HCT116 (cell line): ENCODE data around the gene LRRN4CL. TPM values are rescaled to one million over a fixed set of nuclear protein-coding genes. Genes with fewer than 3 reads are reported as not detected.

Source experiments
- ATAC-seq: fragments of 200-7000 bp; cut with Tn5 transposase; 2 replicates; pipeline ENCODE4 v1.9.1; 2020; ENCODE audit warnings: mild to moderate bottlenecking, moderate library complexity
- BruUV-seq: library from RNA; stranded (reverse); fragments of 400-500 nt; replicated peaks from 2 replicates; lab custom pipeline; 2021; lab: Mats Ljungman, UMichigan
- CTCF ChIA-PET: fragments of 300-600 bp; sonication (Branson Sonifier 250); formaldehyde crosslinking; loops from one replicate; lab custom pipeline; 2021; ENCODE audit warnings: antibody characterized with exemption; lab: Charles Lee
- POLR2A ChIA-PET: fragments of 300-600, 350-600 bp; sonication (Branson Sonifier 250); formaldehyde crosslinking; loops from one replicate; lab custom pipeline; 2021; ENCODE audit warnings: antibody characterized with exemption; lab: Charles Lee
- RAD21 ChIA-PET, 2 experiments: fragments of 300-600 bp; sonication (Branson Sonifier 250); formaldehyde crosslinking; loops; one replicate each; lab custom pipeline; 2023; ENCODE audit warnings: low total read pairs in 2 of 2; ENCODE audit not compliant: uncharacterized antibody in 2 of 2, unreplicated experiment in 2 of 2, low non-redundant PET in 1 of 2; lab: Charles Lee
- DNase-seq: peaks from one replicate; pipeline ENCODE4 v3.0.0-alpha.2; 2010; ENCODE audit warnings: low read depth, low spot score
- H2AFZ ChIP-seq: fragments of 200-600 bp; shearing (Covaris generic), sonication (generic); 2 replicates; pipeline ENCODE4 v1.6.1; 2017; ENCODE audit warnings: low read depth, mixed run types, mixed read lengths, antibody characterized with exemption, low read length; ENCODE audit not compliant: poor library complexity, severe bottlenecking
- H3K27ac ChIP-seq: 2 replicates; pipeline ENCODE4 v1.5.1; 2012; ENCODE audit warnings: low read depth, low read length
- H3K27me3 ChIP-seq: fragments of 200-600 bp; sonication (generic); 2 replicates; pipeline ENCODE4 v1.6.1; 2016; ENCODE audit warnings: mixed run types, low read length, mixed read lengths; ENCODE audit not compliant: insufficient read depth
- H3K36me3 ChIP-seq, 2 experiments: fragments of 200-500 bp in 1 of 2; fragments of 200-600 bp in 1 of 2; sonication (Bioruptor generic) in 1 of 2; sonication (generic) in 1 of 2; 2 replicates each; pipeline versions ENCODE4 v1.5.1 to v1.6.1; 2014 to 2016; ENCODE audit warnings: low read length in 2 of 2, inconsistent platforms in 1 of 2, mixed read lengths in 1 of 2, mixed run types in 1 of 2; ENCODE audit not compliant: insufficient read depth in 2 of 2, control insufficient read depth in 1 of 2
- H3K4me1 ChIP-seq, 2 experiments: fragments of 200-600 bp in 1 of 2; sonication (generic) in 1 of 2; 2 replicates each; pipeline versions ENCODE4 v1.5.1 to v1.6.1; 2012 to 2017; ENCODE audit warnings: low read length in 2 of 2, inconsistent platforms in 1 of 2, mild to moderate bottlenecking in 1 of 2, mixed read lengths in 1 of 2, mixed run types in 1 of 2, moderate library complexity in 1 of 2; ENCODE audit not compliant: insufficient read depth in 2 of 2, control insufficient read depth in 1 of 2
- H3K4me2 ChIP-seq: fragments of 200-600 bp; sonication (generic); 2 replicates; pipeline ENCODE4 v1.6.1; 2017; ENCODE audit warnings: mixed run types, low read length, mixed read lengths
- H3K4me3 ChIP-seq, 2 experiments: fragments of 200-600 bp in 1 of 2; sonication (generic) in 1 of 2; replicated peaks in 1 of 2; 2 replicates each; pipeline ENCODE4 v1.5.1; 2011 to 2016; ENCODE audit warnings: low read length in 2 of 2, control low read depth in 1 of 2, low read depth in 1 of 2, mild to moderate bottlenecking in 1 of 2, mixed read lengths in 1 of 2, mixed run types in 1 of 2
- H3K79me2 ChIP-seq: fragments of 200-600 bp; sonication (generic); 2 replicates; pipeline ENCODE4 v1.6.1; 2017; ENCODE audit warnings: mild to moderate bottlenecking, mixed run types, low read length, moderate library complexity, mixed read lengths; ENCODE audit not compliant: insufficient read depth
- H3K9ac ChIP-seq: fragments of 200-600 bp; sonication (generic); 2 replicates; pipeline ENCODE4 v1.6.1; 2016; ENCODE audit warnings: low read length, mixed read lengths
- H3K9me2 ChIP-seq: fragments of 200-600 bp; sonication (generic), shearing (Covaris generic); 2 replicates; pipeline ENCODE4 v1.6.1; 2017; ENCODE audit warnings: mixed run types, mild to moderate bottlenecking, moderate library complexity; ENCODE audit not compliant: insufficient read depth
- H3K9me3 ChIP-seq, 2 experiments: fragments of 200-500 bp in 1 of 2; fragments of 200-600 bp in 1 of 2; sonication (Bioruptor generic) in 1 of 2; sonication (generic) in 1 of 2; 2 replicates each; pipeline ENCODE4 v1.6.1; 2014 to 2017; ENCODE audit warnings: low read length in 2 of 2, mixed read lengths in 2 of 2, inconsistent platforms in 1 of 2, low read depth in 1 of 2, mild to moderate bottlenecking in 1 of 2, mixed run types in 1 of 2, moderate library complexity in 1 of 2; ENCODE audit not compliant: control insufficient read depth in 1 of 2, insufficient read depth in 1 of 2
- H4K20me1 ChIP-seq: fragments of 200-600 bp; sonication (generic), shearing (Covaris generic); 2 replicates; pipeline ENCODE4 v1.6.1; 2017; ENCODE audit warnings: mixed run types, mild to moderate bottlenecking, moderate library complexity; ENCODE audit not compliant: insufficient read depth
- CBX3 ChIP-seq: IDR thresholded peaks from 2 replicates; pipeline ENCODE4 v1.6.1; 2012; ENCODE audit warnings: low read depth
- CTCF ChIP-seq, 3 experiments: fragments of 200-600 bp in 1 of 3; sonication (generic) in 1 of 3; IDR thresholded peaks in 2 of 3; conservative IDR thresholded peaks in 1 of 3; 2 replicates each; pipeline ENCODE4 v1.5.1; 2012 to 2017; ENCODE audit warnings: low read depth in 2 of 3, low read length in 2 of 3, antibody characterized with exemption in 1 of 3, borderline replicate concordance in 1 of 3, control low read depth in 1 of 3, mild to moderate bottlenecking in 1 of 3, mixed read lengths in 1 of 3, mixed run types in 1 of 3, moderate library complexity in 1 of 3; ENCODE audit not compliant: insufficient read depth in 1 of 3
- EGR1 ChIP-seq: IDR thresholded peaks from 2 replicates; pipeline ENCODE4 v1.6.1; 2012; ENCODE audit warnings: low read depth
- ELF1 ChIP-seq: IDR thresholded peaks from 2 replicates; pipeline ENCODE4 v1.6.1; 2012; ENCODE audit warnings: low read depth, borderline replicate concordance
- EZH2phosphoT487 ChIP-seq: fragments of 200-600 bp; IDR thresholded peaks from 2 replicates; pipeline ENCODE4 v1.6.1; 2018; ENCODE audit warnings: antibody characterized with exemption, borderline replicate concordance
- POLR2A ChIP-seq: IDR thresholded peaks from 2 replicates; pipeline ENCODE4 v1.7.0; 2011; ENCODE audit warnings: borderline replicate concordance; ENCODE audit not compliant: insufficient read depth, insufficient read length; ENCODE audit errors: extremely low read depth
- RAD21 ChIP-seq: IDR thresholded peaks from 2 replicates; pipeline ENCODE4 v1.6.1; 2012; ENCODE audit warnings: low read depth, mild to moderate bottlenecking
- SIN3A ChIP-seq: IDR thresholded peaks from 2 replicates; pipeline ENCODE4 v1.6.1; 2012; ENCODE audit warnings: low read depth
- ZBTB33 ChIP-seq: IDR thresholded peaks from 2 replicates; pipeline ENCODE4 v1.6.1; 2011; ENCODE audit warnings: mild to moderate bottlenecking, low read length, moderate library complexity; ENCODE audit not compliant: insufficient replicate concordance; ENCODE audit errors: extremely low read depth
- intact Hi-C: fragments of 100-400 bp; cut with micrococcal nuclease; formaldehyde crosslinking; loops from 2 replicates; pipeline ENCODE4 v1.10.0; 2022
- total RNA-seq: library from RNA; stranded (reverse); gene quantifications from one replicate; pipeline ENCODE4 v1.2.1, GENCODE V29; 2021; ENCODE audit not compliant: unreplicated experiment
- TF ChIP-seq, protein P1 (sequence below): IDR thresholded peaks from 2 replicates; pipeline ENCODE4 v1.6.1; 2012
- TF ChIP-seq, protein P2 (sequence below): IDR thresholded peaks from 2 replicates; pipeline ENCODE4 v1.6.1; 2012; ENCODE audit warnings: low read depth

The LRRN4CL gene
- total RNA-seq, 1 experiment from 2014 or later: 0.71 TPM

DNA sequence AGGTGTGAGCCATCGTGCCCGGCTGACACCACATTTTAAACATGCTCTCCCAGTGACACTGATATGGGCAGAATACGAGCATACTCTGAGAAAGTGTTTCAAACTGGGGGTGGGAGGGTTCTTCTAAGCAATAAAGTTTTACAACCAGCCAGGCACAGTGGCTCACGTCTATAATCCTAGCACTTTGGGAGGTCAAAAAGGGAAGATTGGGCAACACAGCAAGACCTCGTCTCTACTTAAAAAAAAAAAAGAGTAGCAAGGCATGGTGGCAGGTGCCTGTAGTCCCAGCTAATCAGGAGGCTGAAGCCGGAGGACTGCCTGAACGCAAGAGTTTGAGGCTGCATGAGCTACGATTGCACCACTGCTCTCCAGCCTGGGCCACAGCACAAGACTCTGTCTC, 45.1 kb downstream of the LRRN4CL start:
- peaks cover 11 to 19% of the 10 kb centered on the region in 2 experiments; a peak in 3 of 4 replicates for H3K36me3 ChIP-seq
- intact Hi-C loops: no loop called here
- POLR2A ChIA-PET: interaction anchor here (1.6 to 14.1 kb wide), 2 partner anchors 21 to 27 kb away, joined by 5 to 195 read pairs; partner anchors contain the start of genes C11orf98, CSKMT, LBHD1 and UQCC3

More for the DNA sequence above, 45.1 kb downstream of the LRRN4CL start:
- no peak overlapping the region for H2AFZ ChIP-seq
- TF ChIP-seq EGR1 (no peak), CTCF (IDR thresholded peaks at IDR 0.05 in 2 of 3, conservative IDR thresholded peaks at IDR 0.05 in 1 of 3; ENCODE audit: borderline replicate concordance in 1 of 3, insufficient read depth in 1 of 3, low read depth in 2 of 3, low read length in 2 of 3) (no peak), CBX3 (no peak), SIN3A (no peak), POLR2A (no peak), EZH2phosphoT487 (no peak), ZBTB33 (no peak), RAD21 (no peak), ELF1 (no peak)
- TF ChIP-seq, protein P1, sequence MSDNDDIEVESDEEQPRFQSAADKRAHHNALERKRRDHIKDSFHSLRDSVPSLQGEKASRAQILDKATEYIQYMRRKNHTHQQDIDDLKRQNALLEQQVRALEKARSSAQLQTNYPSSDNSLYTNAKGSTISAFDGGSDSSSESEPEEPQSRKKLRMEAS: no peak
- TF ChIP-seq, protein P2, sequence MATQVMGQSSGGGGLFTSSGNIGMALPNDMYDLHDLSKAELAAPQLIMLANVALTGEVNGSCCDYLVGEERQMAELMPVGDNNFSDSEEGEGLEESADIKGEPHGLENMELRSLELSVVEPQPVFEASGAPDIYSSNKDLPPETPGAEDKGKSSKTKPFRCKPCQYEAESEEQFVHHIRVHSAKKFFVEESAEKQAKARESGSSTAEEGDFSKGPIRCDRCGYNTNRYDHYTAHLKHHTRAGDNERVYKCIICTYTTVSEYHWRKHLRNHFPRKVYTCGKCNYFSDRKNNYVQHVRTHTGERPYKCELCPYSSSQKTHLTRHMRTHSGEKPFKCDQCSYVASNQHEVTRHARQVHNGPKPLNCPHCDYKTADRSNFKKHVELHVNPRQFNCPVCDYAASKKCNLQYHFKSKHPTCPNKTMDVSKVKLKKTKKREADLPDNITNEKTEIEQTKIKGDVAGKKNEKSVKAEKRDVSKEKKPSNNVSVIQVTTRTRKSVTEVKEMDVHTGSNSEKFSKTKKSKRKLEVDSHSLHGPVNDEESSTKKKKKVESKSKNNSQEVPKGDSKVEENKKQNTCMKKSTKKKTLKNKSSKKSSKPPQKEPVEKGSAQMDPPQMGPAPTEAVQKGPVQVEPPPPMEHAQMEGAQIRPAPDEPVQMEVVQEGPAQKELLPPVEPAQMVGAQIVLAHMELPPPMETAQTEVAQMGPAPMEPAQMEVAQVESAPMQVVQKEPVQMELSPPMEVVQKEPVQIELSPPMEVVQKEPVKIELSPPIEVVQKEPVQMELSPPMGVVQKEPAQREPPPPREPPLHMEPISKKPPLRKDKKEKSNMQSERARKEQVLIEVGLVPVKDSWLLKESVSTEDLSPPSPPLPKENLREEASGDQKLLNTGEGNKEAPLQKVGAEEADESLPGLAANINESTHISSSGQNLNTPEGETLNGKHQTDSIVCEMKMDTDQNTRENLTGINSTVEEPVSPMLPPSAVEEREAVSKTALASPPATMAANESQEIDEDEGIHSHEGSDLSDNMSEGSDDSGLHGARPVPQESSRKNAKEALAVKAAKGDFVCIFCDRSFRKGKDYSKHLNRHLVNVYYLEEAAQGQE: no peak
- TF ChIP-seq, all 23 proteins: peak for 0
- no peaks in the 10 kb centered on the region for H3K27me3 ChIP-seq
- no peaks in the 10 kb centered on the region for H4K20me1 ChIP-seq
- BruUV-seq: no TSS peak
- ChIA-PET CTCF (no interaction called here), RAD21 (no interaction called here)
- H3K4me2 ChIP-seq: no peak overlapping the region
- peaks cover 67% of the 10 kb centered on the region for H3K79me2 ChIP-seq
- H3K9ac ChIP-seq: no peak overlapping the region
- peaks cover 5 to 15% of the 10 kb centered on the region in 2 experiments; a peak in 3 of 4 replicates for H3K4me1 ChIP-seq
- DNase-seq (no peak), ATAC-seq (no peak)
- H3K9me3 ChIP-seq: no peaks in the 10 kb centered on the region
- no peak overlapping the region for H3K4me3 ChIP-seq
- no peak overlapping the region for H3K27ac ChIP-seq
- H3K9me2 ChIP-seq: no peaks in the 10 kb centered on the region
